ENCODE data around the gene LAG3.

- TF ChIP-seq CTCF (conservative IDR thresholded peaks at IDR 0.05; ENCODE audit: low read depth, low read length) (peak; percentile 92), EZH2 (IDR thresholded peaks at IDR 0.05; ENCODE audit: borderline replicate concordance, low read depth, low read length, poor library complexity, severe bottlenecking) (no peak)
Measured at GRCh38 chr12:6825398-6826124, 53.2 kb downstream of the LAG3 start.

Measured in A673 (cell line).